GM12878 (cell line): ENCODE results near the gene CFI. TPM values are rescaled to one million over a fixed set of nuclear protein-coding genes. Genes with fewer than 3 reads are reported as not detected.

ENCODE experiments used
- ATAC-seq: fragments of 200-7000 bp; cut with Tn5 transposase; 3 replicates; pipeline ENCODE4 v1.9.1; 2020; ENCODE audit warnings: mild to moderate bottlenecking, moderate library complexity
- BruUV-seq: library from RNA; stranded (reverse); fragments of 400-500 nt; replicated peaks from 2 replicates; lab custom pipeline; 2021; lab: Mats Ljungman, UMichigan
- CTCF ChIA-PET: fragments of 300-600 bp; sonication (Branson Sonifier 250); formaldehyde crosslinking; extraction: SDS; loops from one replicate; lab custom pipeline; 2021; ENCODE audit warnings: inconsistent platforms; lab: Yijun Ruan, JAX
- POLR2A ChIA-PET: fragments of 350-600 bp; formaldehyde crosslinking; extraction: SDS; loops from one replicate; lab custom pipeline; 2021; ENCODE audit warnings: inconsistent platforms; lab: Charles Lee
- RAD21 ChIA-PET: fragments of 300-600 bp; sonication (Branson Sonifier 250); formaldehyde crosslinking; loops from one replicate; lab custom pipeline; 2023; ENCODE audit warnings: antibody characterized with exemption; ENCODE audit not compliant: unreplicated experiment; lab: Charles Lee
- SMC1A ChIA-PET: fragments of 300-600 bp; sonication (Branson Sonifier 250); formaldehyde crosslinking; loops from one replicate; lab custom pipeline; 2023; ENCODE audit not compliant: unreplicated experiment, uncharacterized antibody; lab: Charles Lee
- DNase-seq: peaks from one replicate; pipeline ENCODE4 v3.0.0-alpha.2; 2011; ENCODE audit warnings: low read depth, low spot score
- FAIRE-seq: peaks from 3 replicates; lab custom pipeline; 2011; peaks lifted over from hg19 to GRCh38; lab: Jason Lieb, UNC
- H2AFZ ChIP-seq: 2 replicates; pipeline ENCODE4 v1.6.0; 2011; ENCODE audit warnings: low read depth, low read length, control low read depth; ENCODE audit not compliant: control insufficient read depth
- H3K27ac ChIP-seq: 2 replicates; pipeline ENCODE4 v1.5.1; 2011; ENCODE audit warnings: control low read depth; ENCODE audit not compliant: control insufficient read depth, insufficient read depth
- H3K27me3 ChIP-seq, 2 experiments: replicated peaks in 1 of 2; 2 replicates each; pipeline versions ENCODE4 v1.6.0 to v1.6.1; 2011; ENCODE audit warnings: low read length in 1 of 2; ENCODE audit not compliant: control insufficient read depth in 2 of 2, insufficient read depth in 2 of 2
- H3K36me3 ChIP-seq, 2 experiments: 2 replicates each; pipeline ENCODE4 v1.5.1; 2011; ENCODE audit warnings: low read length in 1 of 2; ENCODE audit not compliant: control insufficient read depth in 2 of 2, insufficient read depth in 2 of 2
- H3K4me1 ChIP-seq: 2 replicates; pipeline ENCODE4 v1.6.1; 2011; ENCODE audit warnings: mild to moderate bottlenecking, low read length, moderate library complexity, mixed read lengths; ENCODE audit not compliant: control insufficient read depth, insufficient read depth
- H3K4me2 ChIP-seq: 2 replicates; pipeline ENCODE4 v1.6.0; 2011; ENCODE audit warnings: control low read depth; ENCODE audit not compliant: control insufficient read depth, insufficient read depth
- H3K4me3 ChIP-seq: fragments of 200-600 bp; sonication (generic); 2 replicates; pipeline ENCODE4 v1.5.1; 2016
- H3K79me2 ChIP-seq: 2 replicates; pipeline ENCODE4 v1.6.0; 2011; ENCODE audit warnings: low read length; ENCODE audit not compliant: control insufficient read depth, insufficient read depth
- H3K9ac ChIP-seq: 2 replicates; pipeline ENCODE4 v1.8.0; 2011; ENCODE audit warnings: low read length, control low read depth, mixed read lengths; ENCODE audit not compliant: control insufficient read depth, insufficient read depth
- H3K9me3 ChIP-seq: replicated peaks from 3 replicates; pipeline ENCODE4 v1.5.1; 2011; ENCODE audit warnings: mild to moderate bottlenecking, low read length; ENCODE audit not compliant: control insufficient read depth, insufficient read depth
- H4K20me1 ChIP-seq: 2 replicates; pipeline ENCODE4 v1.6.0; 2011; ENCODE audit not compliant: control insufficient read depth, insufficient read depth
- FOXK2 ChIP-seq: fragments of 450-650 bp; IDR thresholded peaks from 2 replicates; pipeline ENCODE4 v1.6.1; 2017; ENCODE audit warnings: mild to moderate bottlenecking, moderate library complexity
- IKZF2 ChIP-seq, 2 experiments: fragments of 450-650 bp; IDR thresholded peaks; 2 replicates each; pipeline ENCODE4 v1.6.1; 2017; ENCODE audit warnings: mild to moderate bottlenecking in 2 of 2, moderate library complexity in 2 of 2
- NFIC ChIP-seq: IDR thresholded peaks from 2 replicates; pipeline ENCODE4 v1.6.1; 2012; ENCODE audit warnings: low read depth, mild to moderate bottlenecking, inconsistent platforms, low read length, moderate library complexity
- NFYA ChIP-seq: IDR thresholded peaks from 2 replicates; pipeline ENCODE4 v1.6.1; 2011; ENCODE audit warnings: low read depth, mild to moderate bottlenecking, low read length, improper control_type of control experiment, borderline replicate concordance
- PAX5 ChIP-seq: IDR thresholded peaks from 2 replicates; pipeline ENCODE4 v1.6.1; 2011; ENCODE audit warnings: low read depth, low read length, borderline replicate concordance
- SIN3A ChIP-seq: IDR thresholded peaks from 2 replicates; pipeline ENCODE4 v1.6.1; 2012; ENCODE audit warnings: low read depth, low read length, improper control_type of control experiment
- TCF7 ChIP-seq: IDR thresholded peaks from 2 replicates; pipeline ENCODE4 v1.6.1; 2014; ENCODE audit warnings: antibody characterized with exemption, borderline replicate concordance
- ZSCAN29 ChIP-seq: fragments of 450-650 bp; IDR thresholded peaks from 2 replicates; pipeline ENCODE4 v1.6.1; 2017; ENCODE audit warnings: mild to moderate bottlenecking, moderate library complexity
- WGBS: methylation state at CpG from one replicate; pipeline ENCODE4 v1.1.6; 2016; ENCODE audit warnings: low lambda C conversion rate; ENCODE audit not compliant: insufficient replicate concordance, insufficient coverage; ENCODE audit errors: missing lambda C conversion rate; 5-methylcytosine and 5-hydroxymethylcytosine counted together
- in situ Hi-C: fragments of 300-500 bp; cut with MboI; formaldehyde crosslinking; loops from 9 replicates; pipeline ENCODE4 v1.14.3; 2018; ENCODE audit warnings: mixed read lengths
- intact Hi-C: fragments of 100-400 bp; cut with micrococcal nuclease; formaldehyde crosslinking; loops from one replicate; pipeline ENCODE4 v1.14.2; 2022; ENCODE audit not compliant: unreplicated experiment
- polyA plus RNA-seq, 11 experiments: library from polyadenylated mRNA; depleted of rRNA in 4 of 11; unstranded in 6 of 11; stranded (reverse) in 5 of 11; fragments of >200 nt; fragmentation: Nextera tagmentation in 4 of 11; fragmentation: Illumina TruSeq in 1 of 11; extraction: Ambion mirVana in 4 of 11; extraction: Trizol in 1 of 11; gene quantifications; 1 replicate in 1 of 11; 2 replicates in 10 of 11; pipeline versions ENCODE4 v1.2.1 to v1.2.3, GENCODE V29; 2011 to 2016; ENCODE audit warnings: inconsistent platforms in 2 of 11, missing spikeins in 2 of 11, low read depth in 1 of 11
- total RNA-seq, 4 experiments: library from RNA; depleted of rRNA in 3 of 4; stranded (reverse); fragments of >200 nt in 3 of 4; fragmentation: Illumina TruSeq in 1 of 4; extraction: Trizol in 1 of 4; gene quantifications; 2 replicates each; pipeline versions ENCODE4 v1.2.1 to v1.2.3, GENCODE V29; 2013 to 2021
- TF ChIP-seq, protein P1 (sequence below): IDR thresholded peaks from 2 replicates; pipeline ENCODE4 v1.6.1; 2011; ENCODE audit warnings: low read depth, mild to moderate bottlenecking, low read length, moderate library complexity, borderline replicate concordance; ENCODE audit errors: extremely low read depth
- TF ChIP-seq, protein P2 (sequence below): IDR thresholded peaks from 2 replicates; pipeline ENCODE4 v1.6.1; 2012; ENCODE audit warnings: low read depth, low read length, improper control_type of control experiment
- TF ChIP-seq, protein P3 (sequence below): IDR thresholded peaks from 2 replicates; pipeline ENCODE4 v1.6.1; 2011; ENCODE audit warnings: mild to moderate bottlenecking, low read depth, low read length, moderate library complexity; ENCODE audit not compliant: insufficient replicate concordance
- TF ChIP-seq, protein P4 (sequence below): IDR thresholded peaks from 2 replicates; pipeline ENCODE4 v1.6.1; 2012; ENCODE audit warnings: mild to moderate bottlenecking, low read depth, low read length

CFI gene
- total and polyA plus RNA-seq, 10 of the 15 experiments (the other 5 are each of a cell fraction or from before 2014, with no cell fraction given): 0.15 to 0.28 TPM; not detected in 8

DNA sequence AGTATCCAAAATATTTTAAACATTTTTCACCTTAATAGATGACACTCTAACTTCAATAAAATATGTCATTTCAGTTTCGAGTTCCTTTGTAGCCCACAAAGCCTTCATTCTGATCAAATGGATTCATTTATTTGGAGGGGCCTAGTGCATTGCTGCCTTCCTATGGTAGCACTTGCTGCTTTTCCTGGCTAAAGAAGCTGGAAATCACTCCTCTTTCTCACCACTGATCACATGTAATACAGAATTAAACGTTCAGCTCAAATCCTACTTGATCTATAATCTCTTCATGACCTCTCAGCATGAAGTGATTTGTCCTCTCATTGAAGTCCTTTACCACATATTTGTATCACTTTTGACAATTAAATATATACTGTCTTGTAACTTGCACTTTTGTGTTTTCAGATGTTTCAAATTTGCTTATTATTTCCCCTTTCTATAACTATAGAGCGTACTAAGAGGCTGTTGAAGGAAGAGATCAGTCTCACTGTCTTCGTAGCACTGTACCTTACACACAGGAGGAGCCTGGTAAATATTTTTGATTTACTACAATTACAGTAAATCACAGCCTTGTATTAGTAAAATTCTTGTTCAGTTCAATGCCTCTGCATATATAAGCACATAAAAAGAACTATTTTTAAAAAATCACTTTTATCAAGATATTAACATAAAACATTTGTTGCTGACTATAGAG, 555 bp downstream of the CFI start:
- WGBS: 30% methylated on average over 4 of the region's 4 CpGs
- TF ChIP-seq, protein P1, sequence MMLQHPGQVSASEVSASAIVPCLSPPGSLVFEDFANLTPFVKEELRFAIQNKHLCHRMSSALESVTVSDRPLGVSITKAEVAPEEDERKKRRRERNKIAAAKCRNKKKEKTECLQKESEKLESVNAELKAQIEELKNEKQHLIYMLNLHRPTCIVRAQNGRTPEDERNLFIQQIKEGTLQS: no peak
- TF ChIP-seq, protein P2, sequence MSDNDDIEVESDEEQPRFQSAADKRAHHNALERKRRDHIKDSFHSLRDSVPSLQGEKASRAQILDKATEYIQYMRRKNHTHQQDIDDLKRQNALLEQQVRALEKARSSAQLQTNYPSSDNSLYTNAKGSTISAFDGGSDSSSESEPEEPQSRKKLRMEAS: no peak
- no peak for TF ChIP-seq NFIC
- TF ChIP-seq SIN3A: no peak
- TF ChIP-seq NFYA: no peak
- no peak for TF ChIP-seq PAX5
- TF ChIP-seq, protein P3, sequence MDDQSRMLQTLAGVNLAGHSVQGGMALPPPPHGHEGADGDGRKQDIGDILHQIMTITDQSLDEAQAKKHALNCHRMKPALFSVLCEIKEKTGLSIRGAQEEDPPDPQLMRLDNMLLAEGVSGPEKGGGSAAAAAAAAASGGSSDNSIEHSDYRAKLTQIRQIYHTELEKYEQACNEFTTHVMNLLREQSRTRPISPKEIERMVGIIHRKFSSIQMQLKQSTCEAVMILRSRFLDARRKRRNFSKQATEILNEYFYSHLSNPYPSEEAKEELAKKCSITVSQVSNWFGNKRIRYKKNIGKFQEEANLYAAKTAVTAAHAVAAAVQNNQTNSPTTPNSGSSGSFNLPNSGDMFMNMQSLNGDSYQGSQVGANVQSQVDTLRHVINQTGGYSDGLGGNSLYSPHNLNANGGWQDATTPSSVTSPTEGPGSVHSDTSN: no peak
- TF ChIP-seq FOXK2: no peak
- TF ChIP-seq, protein P4, sequence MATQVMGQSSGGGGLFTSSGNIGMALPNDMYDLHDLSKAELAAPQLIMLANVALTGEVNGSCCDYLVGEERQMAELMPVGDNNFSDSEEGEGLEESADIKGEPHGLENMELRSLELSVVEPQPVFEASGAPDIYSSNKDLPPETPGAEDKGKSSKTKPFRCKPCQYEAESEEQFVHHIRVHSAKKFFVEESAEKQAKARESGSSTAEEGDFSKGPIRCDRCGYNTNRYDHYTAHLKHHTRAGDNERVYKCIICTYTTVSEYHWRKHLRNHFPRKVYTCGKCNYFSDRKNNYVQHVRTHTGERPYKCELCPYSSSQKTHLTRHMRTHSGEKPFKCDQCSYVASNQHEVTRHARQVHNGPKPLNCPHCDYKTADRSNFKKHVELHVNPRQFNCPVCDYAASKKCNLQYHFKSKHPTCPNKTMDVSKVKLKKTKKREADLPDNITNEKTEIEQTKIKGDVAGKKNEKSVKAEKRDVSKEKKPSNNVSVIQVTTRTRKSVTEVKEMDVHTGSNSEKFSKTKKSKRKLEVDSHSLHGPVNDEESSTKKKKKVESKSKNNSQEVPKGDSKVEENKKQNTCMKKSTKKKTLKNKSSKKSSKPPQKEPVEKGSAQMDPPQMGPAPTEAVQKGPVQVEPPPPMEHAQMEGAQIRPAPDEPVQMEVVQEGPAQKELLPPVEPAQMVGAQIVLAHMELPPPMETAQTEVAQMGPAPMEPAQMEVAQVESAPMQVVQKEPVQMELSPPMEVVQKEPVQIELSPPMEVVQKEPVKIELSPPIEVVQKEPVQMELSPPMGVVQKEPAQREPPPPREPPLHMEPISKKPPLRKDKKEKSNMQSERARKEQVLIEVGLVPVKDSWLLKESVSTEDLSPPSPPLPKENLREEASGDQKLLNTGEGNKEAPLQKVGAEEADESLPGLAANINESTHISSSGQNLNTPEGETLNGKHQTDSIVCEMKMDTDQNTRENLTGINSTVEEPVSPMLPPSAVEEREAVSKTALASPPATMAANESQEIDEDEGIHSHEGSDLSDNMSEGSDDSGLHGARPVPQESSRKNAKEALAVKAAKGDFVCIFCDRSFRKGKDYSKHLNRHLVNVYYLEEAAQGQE: no peak
- no peak for TF ChIP-seq TCF7
- no peak for TF ChIP-seq ZSCAN29
- TF ChIP-seq IKZF2 (IDR thresholded peaks at IDR 0.05): no peak
- Histone ChIP-seq H4K20me1 (no peaks in the 10 kb centered on the region), H3K27ac (no peak overlapping the region), H3K79me2 (no peaks in the 10 kb centered on the region), H3K9ac (no peak overlapping the region), H3K27me3 (peaks cover 0 to 2% of the 10 kb centered on the region in 2 experiments; a peak in 1 of 4 replicates), H2AFZ (no peak overlapping the region), H3K9me3 (peaks cover 2% of the 10 kb centered on the region; the same call in 1 of the 3 replicates), H3K36me3 (no peaks in the 10 kb centered on the region), H3K4me2 (no peak overlapping the region), H3K4me3 (no peak overlapping the region), H3K4me1 (no peaks in the 10 kb centered on the region)
- CTCF ChIA-PET: interaction anchor here (0.9 to 2.0 kb wide), 3 partner anchors 100 to 378 kb away, joined by 3 to 5 read pairs (median 4); no protein-coding TSS in a partner anchor
- FAIRE-seq (no peak), ATAC-seq (no peak), DNase-seq (no peak)
- SMC1A ChIA-PET: interaction anchor here (0.7 to 1.1 kb wide), 4 partner anchors 176 to 374 kb away, joined by 3 to 4 read pairs (median 3); no protein-coding TSS in a partner anchor
- RAD21 ChIA-PET: interaction anchor here (1.8 to 2.3 kb wide), 2 partner anchors 71 to 97 kb away, joined by 5 to 6 read pairs; partner anchors contain the start of gene CASP6
- POLR2A ChIA-PET: interaction anchor here (0.6 kb wide), 1 partner anchor 175 kb away, joined by 3 read pairs; no protein-coding TSS in a partner anchor
- intact Hi-C loops: no loop called here
- in situ Hi-C loops: no loop called here
- BruUV-seq: no TSS peak
